Lower lobe of right lung (tissue), 2 donors: Measurements from ENCODE around the gene ALOX12B. TPM values are rescaled to one million over a fixed set of nuclear protein-coding genes. Genes with fewer than 3 reads are reported as not detected.
A peak's percentile ranks its signal among the peaks of the same experiment; 100 is the strongest.

Source experiments
- ATAC-seq, 2 donors: fragments of 200-7000 bp; cut with Tn5 transposase; one replicate each; pipeline ENCODE4 v1.9.1; 2020 to 2022; ENCODE audit warnings: mild to moderate bottlenecking in 2 of 2, moderate library complexity in 2 of 2
- DNase-seq: peaks from one replicate; pipeline ENCODE4 v3.0.0-alpha.2; 2020
- H3K27ac ChIP-seq: fragments of 200-600 bp; one replicate; pipeline ENCODE4 v1.8.0; 2022
- H3K27me3 ChIP-seq: fragments of 200-600 bp; one replicate; pipeline ENCODE4 v1.8.0; 2022; ENCODE audit warnings: low read depth
- H3K36me3 ChIP-seq: fragments of 200-600 bp; one replicate; pipeline ENCODE4 v1.8.0; 2022; ENCODE audit warnings: mild to moderate bottlenecking
- H3K4me1 ChIP-seq: fragments of 200-600 bp; one replicate; pipeline ENCODE4 v1.8.0; 2022
- H3K4me3 ChIP-seq: fragments of 200-600 bp; one replicate; pipeline ENCODE4 v1.8.0; 2022; ENCODE audit warnings: mild to moderate bottlenecking
- H3K9me3 ChIP-seq: fragments of 200-600 bp; one replicate; pipeline ENCODE4 v1.8.0; 2022
- intact Hi-C: fragments of 100-400 bp; cut with DNase I; formaldehyde crosslinking; loops from one replicate; pipeline ENCODE4 v1.11.0; 2022
- total RNA-seq: library from RNA; stranded (reverse); fragmentation: NEBNext Ultra II Directional; extraction: Animal tissue kit (Norgen Biotek cat#: 25700); gene quantifications from one replicate; pipeline ENCODE4 v1.2.1, GENCODE V29; 2021
- TF ChIP-seq, protein P1 (sequence below): fragments of 200-600 bp; IDR thresholded peaks from one replicate; pipeline ENCODE4 v1.8.0; 2022; ENCODE audit warnings: antibody characterized with exemption, mild to moderate bottlenecking
- donor health status: DM: no; HTN: yes; CAD: no; lungs with severe emphysema.

Gene ALOX12B
- total RNA-seq, 1 donor from 2014 or later: not detected

- ATAC-seq: peak; percentile 76 to 81
- Histone ChIP-seq H3K4me3 (peak overlapping the region; percentile 22), H3K36me3 (no peaks in the 10 kb centered on the region), H3K4me1 (peaks cover 25% of the 10 kb centered on the region), H3K9me3 (no peaks in the 10 kb centered on the region), H3K27ac (peak overlapping the region; percentile 74), H3K27me3 (peaks cover 37% of the 10 kb centered on the region)
- DNase-seq: peak; percentile 47
- TF ChIP-seq, protein P1, sequence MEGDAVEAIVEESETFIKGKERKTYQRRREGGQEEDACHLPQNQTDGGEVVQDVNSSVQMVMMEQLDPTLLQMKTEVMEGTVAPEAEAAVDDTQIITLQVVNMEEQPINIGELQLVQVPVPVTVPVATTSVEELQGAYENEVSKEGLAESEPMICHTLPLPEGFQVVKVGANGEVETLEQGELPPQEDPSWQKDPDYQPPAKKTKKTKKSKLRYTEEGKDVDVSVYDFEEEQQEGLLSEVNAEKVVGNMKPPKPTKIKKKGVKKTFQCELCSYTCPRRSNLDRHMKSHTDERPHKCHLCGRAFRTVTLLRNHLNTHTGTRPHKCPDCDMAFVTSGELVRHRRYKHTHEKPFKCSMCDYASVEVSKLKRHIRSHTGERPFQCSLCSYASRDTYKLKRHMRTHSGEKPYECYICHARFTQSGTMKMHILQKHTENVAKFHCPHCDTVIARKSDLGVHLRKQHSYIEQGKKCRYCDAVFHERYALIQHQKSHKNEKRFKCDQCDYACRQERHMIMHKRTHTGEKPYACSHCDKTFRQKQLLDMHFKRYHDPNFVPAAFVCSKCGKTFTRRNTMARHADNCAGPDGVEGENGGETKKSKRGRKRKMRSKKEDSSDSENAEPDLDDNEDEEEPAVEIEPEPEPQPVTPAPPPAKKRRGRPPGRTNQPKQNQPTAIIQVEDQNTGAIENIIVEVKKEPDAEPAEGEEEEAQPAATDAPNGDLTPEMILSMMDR: peak; percentile 74
- intact Hi-C loops: no loop called here
Observed at GRCh38 chr17:8057691-8058114, 29.8 kb downstream of the ALOX12B start.

DNA sequence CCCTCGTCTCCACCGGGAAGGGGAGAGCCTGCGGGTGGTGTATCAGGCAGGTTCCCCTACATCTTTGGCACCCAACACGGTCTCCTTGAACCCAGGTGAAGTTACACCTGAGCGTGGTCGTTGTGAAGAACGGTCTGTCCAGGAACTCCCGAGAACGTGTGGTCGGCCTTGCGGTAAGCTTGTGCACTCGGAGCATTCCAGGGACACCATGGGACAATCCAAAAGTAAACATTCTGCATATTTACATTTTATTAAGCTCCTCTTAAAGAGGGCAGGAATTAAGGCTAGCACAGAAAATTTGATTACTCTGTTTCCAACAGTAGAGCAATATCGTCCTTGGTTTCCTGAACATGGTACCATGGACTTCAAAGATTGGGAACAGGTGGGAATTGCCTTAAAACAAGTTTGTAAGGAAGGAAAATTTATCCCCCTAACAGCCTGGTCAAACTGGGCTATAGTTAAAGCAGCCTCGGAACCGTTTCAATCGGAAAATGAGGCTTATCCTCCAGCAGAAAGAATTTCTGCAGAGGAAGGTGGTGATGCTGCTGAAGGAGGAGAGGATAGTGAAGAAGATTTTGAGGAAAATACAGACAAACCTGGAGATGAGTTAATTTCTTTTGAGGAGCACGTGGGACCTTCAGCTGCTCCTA, 30.4 kb downstream of the ALOX12B start:
- Histone ChIP-seq H3K4me3 (peak overlapping the region; percentile 22), H3K36me3 (no peaks in the 10 kb centered on the region), H3K9me3 (no peaks in the 10 kb centered on the region), H3K27ac (peak overlapping the region; percentile 74), H3K27me3 (peaks cover 31% of the 10 kb centered on the region), H3K4me1 (peaks cover 25% of the 10 kb centered on the region)
- peak; percentile 40 to 42 for ATAC-seq
- TF ChIP-seq, protein P1: no peak
- intact Hi-C loops: no loop called here
- DNase-seq: peak; percentile 48

- H3K36me3 ChIP-seq: no peaks in the 10 kb centered on the region
- intact Hi-C loops: no loop called here
- peaks cover 24% of the 10 kb centered on the region for H3K27me3 ChIP-seq
- H3K4me1 ChIP-seq: peaks cover 25% of the 10 kb centered on the region
- H3K9me3 ChIP-seq: no peaks in the 10 kb centered on the region
- peak overlapping the region; percentile 22 for H3K4me3 ChIP-seq
- ATAC-seq: peak; percentile 74 to 87
- peak; percentile 81 for DNase-seq
- TF ChIP-seq, protein P1: no peak
- peak overlapping the region; percentile 74 for H3K27ac ChIP-seq
Observed at GRCh38 chr17:8056232-8056975, 31.1 kb downstream of the ALOX12B start.

- Histone ChIP-seq H3K27ac (peak overlapping the region; percentile 74), H3K9me3 (no peaks in the 10 kb centered on the region), H3K36me3 (no peaks in the 10 kb centered on the region), H3K4me1 (peaks cover 25% of the 10 kb centered on the region), H3K27me3 (peaks cover 18% of the 10 kb centered on the region), H3K4me3 (no peak overlapping the region)
- intact Hi-C loops: no loop called here
- TF ChIP-seq, protein P1: no peak
- ATAC-seq (no peak), DNase-seq (peak; percentile 45)
Observed at GRCh38 chr17:8055851-8056231, 31.7 kb downstream of the ALOX12B start.

DNA sequence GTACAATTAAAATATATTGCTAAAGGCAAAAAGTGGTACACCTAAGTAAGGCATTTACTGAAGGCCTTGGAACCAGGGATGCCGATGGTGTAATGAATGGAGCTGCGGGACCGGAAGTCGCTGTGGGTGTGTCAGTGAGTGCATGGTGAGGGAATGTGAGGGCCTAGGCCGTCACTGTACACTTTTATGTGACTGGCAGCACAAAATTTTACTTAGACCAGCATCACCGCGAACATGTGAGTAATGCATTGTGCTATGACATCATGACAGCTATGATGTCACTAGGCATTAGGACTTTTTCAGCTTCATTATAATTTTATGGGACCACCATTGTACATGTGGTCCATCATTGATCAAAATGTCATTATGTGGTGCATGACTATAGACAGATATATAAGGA, 33.9 kb downstream of the ALOX12B start:
- H3K36me3 ChIP-seq: no peaks in the 10 kb centered on the region
- ATAC-seq: no peak
- H3K9me3 ChIP-seq: no peaks in the 10 kb centered on the region
- H3K4me3 ChIP-seq: no peak overlapping the region
- no peak overlapping the region for H3K27ac ChIP-seq
- no peak for DNase-seq
- H3K27me3 ChIP-seq: peaks cover 6% of the 10 kb centered on the region
- peaks cover 25% of the 10 kb centered on the region for H3K4me1 ChIP-seq
- TF ChIP-seq, protein P1: no peak
- intact Hi-C loops: no loop called here
